Measurements from ENCODE around the gene OVOL1.
A peak's percentile ranks its signal among the peaks of the same experiment; 100 is the strongest.

OVOL1 gene

DNA sequence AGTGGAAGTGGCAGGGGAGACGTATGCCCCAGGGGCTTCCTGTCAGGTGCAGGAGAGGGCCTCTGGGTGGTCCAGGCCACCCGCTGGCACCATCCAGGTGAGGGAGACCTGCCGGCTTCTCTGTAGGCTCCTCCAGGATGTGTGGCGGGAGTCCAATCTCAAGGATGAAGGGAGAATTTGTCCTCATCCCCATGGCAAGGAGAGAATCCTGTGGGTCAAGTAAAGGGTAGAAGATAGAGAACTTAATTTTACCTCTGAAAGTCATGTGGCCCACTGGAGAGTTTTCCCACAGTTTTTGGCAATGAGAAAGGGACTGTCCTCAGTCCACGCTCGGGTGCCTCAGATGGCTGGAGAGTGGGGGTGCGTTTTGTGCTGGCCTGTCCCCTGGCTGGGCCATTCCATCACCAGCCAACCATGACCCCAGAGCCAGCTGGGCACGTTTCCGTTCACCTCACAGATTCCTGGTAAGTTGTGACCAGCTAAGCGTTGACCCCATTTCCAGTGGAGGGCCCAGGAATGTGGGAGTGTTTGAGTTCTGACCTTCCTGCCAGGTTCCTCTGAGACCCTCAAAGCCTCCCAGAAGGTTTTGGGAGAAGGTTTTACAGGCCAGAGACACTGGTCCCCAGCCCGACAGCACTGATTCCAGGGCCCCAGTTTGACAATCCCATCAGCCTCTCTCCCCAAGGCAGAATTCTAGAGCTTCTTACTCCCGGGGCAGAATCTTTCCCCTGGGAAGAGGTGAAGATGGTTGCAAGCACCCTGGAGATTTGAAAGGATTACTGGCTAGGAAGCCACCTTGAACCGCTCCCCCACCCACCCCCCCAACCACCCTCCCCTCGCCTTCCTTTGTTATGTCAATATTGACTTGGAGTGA lies 2.6 kb downstream of the OVOL1 start:
- DNase-seq: no peak
- in situ Hi-C loops (cut with MboI; ENCODE audit: low pct_unique_long_range_greater_than_20kb, low sequenced_read_pairs): no loop called here

GRCh38 chr11:65790104-65790901 lies 3.4 kb downstream of the OVOL1 start:
- DNase-seq: no peak
- in situ Hi-C loops (cut with MboI; ENCODE audit: low pct_unique_long_range_greater_than_20kb, low sequenced_read_pairs): no loop called here

- DNase-seq: no peak
- in situ Hi-C loops (cut with MboI; ENCODE audit: low pct_unique_long_range_greater_than_20kb, low sequenced_read_pairs): no loop called here
Measured at GRCh38 chr11:65790902-65791650, 4.2 kb downstream of the OVOL1 start.

DNA sequence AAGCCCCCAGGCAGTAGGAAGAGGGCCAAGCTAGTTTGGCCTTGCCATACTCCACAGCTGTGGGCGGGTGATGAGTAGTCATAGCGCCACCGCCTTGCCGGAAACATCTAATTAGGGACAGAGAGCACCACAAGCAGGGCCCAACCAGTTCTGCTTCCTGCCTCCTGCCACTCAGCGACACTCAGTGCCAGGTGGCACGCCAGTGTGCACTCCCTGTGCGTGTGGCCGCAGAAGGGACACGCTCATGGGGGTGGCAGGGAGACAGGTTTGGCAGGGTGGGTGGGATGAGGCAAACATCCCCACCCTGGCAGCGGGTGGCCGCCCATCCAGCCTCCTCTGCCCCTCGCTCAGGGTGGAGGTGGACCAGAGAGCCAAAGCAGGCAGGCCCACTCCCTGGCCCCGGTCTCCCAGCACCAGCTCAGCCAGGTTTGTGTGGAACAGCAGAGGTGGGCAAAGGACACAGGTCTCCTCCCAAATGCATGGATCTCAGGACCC lies 4.9 kb downstream of the OVOL1 start:
- DNase-seq: peak; percentile 92
- in situ Hi-C loops (cut with MboI; ENCODE audit: low pct_unique_long_range_greater_than_20kb, low sequenced_read_pairs): no loop called here

GRCh38 chr11:65792456-65792855 lies 5.6 kb downstream of the OVOL1 start:
- no peak for DNase-seq

DNA sequence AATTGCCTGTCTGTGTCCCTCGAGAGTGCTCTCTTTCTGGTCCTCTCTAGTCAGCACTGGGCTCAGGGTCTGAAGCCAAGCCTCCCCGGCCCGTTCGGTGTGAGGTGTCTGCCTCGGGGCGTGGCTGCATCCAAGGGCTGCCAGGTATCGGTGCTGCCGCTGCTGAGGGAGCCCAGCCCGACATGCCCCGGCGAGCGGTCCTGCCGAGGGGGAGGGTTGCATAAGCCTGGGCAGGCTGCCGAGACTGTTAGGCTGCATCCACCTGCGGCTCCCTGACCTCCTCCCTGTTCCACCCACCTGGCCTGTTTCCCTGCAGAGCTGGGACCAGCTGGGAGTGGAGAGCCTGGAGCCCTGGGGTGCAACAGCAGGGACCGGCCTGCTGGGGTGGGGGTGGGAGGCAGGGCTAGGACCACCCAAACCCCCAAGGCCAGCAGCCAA lies 6.3 kb downstream of the OVOL1 start:
- no peak for DNase-seq
- in situ Hi-C loops (cut with MboI; ENCODE audit: low pct_unique_long_range_greater_than_20kb, low sequenced_read_pairs): no loop called here

More at GRCh38 chr11:65792456-65792855, 5.6 kb downstream of the OVOL1 start:
- in situ Hi-C loops (cut with MboI; ENCODE audit: low pct_unique_long_range_greater_than_20kb, low sequenced_read_pairs): no loop called here

GRCh38 chr11:65793625-65794400 lies 7.0 kb downstream of the OVOL1 start:
- in situ Hi-C loops (cut with MboI; ENCODE audit: low pct_unique_long_range_greater_than_20kb, low sequenced_read_pairs): no loop called here
- no peak for DNase-seq

DNA sequence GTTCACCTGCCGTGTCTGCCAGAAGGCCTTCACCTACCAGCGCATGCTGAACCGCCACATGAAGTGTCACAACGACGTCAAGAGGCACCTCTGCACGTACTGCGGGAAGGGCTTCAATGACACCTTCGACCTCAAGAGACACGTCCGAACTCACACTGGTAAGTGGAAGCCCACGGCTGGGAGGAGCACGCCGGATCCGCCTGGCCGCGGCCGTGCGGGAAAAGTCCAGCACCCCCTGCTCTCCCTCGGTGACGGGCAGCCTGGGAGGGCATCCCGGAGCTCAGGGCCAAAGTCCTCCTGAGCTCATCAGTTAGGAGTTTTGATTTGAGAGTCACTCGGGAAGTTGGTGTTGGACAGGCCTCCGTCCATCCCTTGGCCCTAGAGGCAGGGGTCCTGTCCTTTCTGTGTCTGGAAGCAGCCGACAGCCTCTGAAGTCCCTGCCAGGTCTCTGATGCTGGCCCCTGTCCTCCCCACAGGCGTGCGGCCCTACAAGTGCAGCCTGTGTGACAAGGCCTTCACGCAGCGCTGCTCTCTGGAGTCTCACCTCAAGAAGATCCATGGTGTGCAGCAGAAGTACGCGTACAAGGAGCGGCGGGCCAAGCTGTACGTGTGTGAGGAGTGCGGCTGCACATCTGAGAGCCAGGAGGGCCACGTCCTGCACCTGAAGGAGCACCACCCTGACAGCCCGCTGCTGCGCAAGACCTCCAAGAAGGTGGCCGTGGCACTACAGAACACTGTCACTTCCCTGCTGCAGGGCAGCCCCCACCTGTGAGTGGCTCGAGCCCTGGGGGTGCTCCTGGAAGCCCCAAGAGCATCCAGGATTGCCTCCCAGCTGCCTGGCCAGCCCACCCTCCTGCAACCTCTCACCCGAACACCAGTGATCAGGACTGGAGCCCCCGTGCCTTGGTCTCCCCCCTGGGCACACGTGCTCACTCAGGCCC lies 8.0 kb downstream of the OVOL1 start:
- no peak for DNase-seq

GRCh38 chr11:65796726-65797601 lies 10.1 kb downstream of the OVOL1 start:
- no peak for DNase-seq
- in situ Hi-C loops (cut with MboI; ENCODE audit: low pct_unique_long_range_greater_than_20kb, low sequenced_read_pairs): no loop called here

More for the DNA sequence above, 8.0 kb downstream of the OVOL1 start:
- in situ Hi-C loops (cut with MboI; ENCODE audit: low pct_unique_long_range_greater_than_20kb, low sequenced_read_pairs): no loop called here

DNA sequence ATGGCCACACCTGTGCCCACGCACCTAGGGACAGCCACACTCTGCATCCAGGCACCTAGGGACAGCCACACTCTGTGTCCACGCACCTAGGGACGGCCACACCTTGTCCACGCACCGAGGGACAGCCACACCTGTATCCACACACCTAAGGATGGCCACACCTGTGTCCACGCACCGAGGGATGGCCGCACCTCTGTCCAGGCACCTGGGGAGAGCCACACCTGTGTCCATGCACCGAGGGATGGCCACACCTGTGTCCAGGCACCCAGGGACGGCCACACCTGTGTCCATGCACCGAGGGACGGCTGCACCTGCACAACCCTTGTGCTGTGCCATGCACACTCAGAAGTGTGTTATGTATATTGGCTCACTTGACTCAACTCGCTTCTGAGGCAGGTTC lies 10.8 kb downstream of the OVOL1 start:
- DNase-seq: no peak
- in situ Hi-C loops (cut with MboI; ENCODE audit: low pct_unique_long_range_greater_than_20kb, low sequenced_read_pairs): no loop called here

GRCh38 chr11:65798882-65799281 lies 12.0 kb downstream of the OVOL1 start:
- DNase-seq: no peak
- in situ Hi-C loops (cut with MboI; ENCODE audit: low pct_unique_long_range_greater_than_20kb, low sequenced_read_pairs): no loop called here

GRCh38 chr11:65801153-65801987 lies 14.5 kb downstream of the OVOL1 start:
- in situ Hi-C loops (cut with MboI; ENCODE audit: low pct_unique_long_range_greater_than_20kb, low sequenced_read_pairs): no loop called here
- DNase-seq: no peak

DNA sequence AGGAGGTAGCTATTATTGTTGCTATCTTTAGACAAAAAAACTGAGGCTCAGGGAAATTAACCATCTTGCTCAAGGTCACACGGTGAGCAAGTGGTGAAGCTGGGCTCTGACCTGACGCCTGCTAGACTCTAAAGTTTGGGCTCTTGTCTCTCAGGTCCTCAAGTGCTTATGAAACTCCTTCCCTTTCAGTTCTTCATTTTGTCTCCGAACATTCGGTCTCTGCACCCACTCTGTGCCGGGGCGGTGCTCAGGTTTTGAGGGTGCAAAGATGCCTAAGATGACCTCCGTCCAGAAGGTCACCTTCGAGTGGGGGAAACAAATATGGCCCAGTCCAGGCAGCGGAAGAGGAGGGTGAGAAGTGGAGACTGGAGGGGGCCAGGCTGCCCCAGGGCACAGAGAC lies 16.0 kb downstream of the OVOL1 start:
- in situ Hi-C loops (cut with MboI; ENCODE audit: low pct_unique_long_range_greater_than_20kb, low sequenced_read_pairs): no loop called here

DNA sequence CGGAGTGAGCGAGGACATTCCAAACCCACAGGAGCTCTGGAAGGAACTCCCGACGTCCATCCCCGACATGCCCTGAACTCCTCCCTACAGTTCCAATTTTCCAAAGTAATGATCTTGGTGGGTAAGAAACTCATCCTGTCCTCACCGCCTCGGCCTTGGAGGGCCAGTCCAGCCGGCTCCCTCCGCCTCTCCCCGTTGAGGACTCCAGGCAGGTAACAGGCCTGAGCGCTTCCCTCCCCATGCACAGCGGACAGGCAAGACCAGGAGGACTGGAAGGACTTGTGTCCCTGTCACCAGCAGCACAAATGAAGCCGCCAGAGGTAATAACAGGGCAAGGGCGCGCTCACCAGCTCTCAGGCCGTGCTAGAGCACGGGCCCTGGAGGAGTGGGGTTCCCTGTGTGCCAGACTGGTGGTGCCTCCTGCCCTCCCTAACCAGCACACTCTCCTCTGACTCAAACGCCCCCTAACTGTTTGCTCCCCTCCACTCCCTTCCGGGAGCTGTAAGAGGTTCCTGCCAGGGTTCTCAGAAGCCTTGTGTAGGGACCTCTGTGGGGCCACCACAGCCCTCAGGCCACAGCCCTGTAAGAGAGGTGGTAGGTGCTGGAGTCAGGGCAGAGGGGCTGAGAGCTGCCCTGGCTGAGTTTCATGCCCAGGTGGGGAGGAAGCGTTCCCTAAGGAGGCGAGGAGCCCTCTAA lies 17.1 kb downstream of the OVOL1 start:
- in situ Hi-C loops (cut with MboI; ENCODE audit: low pct_unique_long_range_greater_than_20kb, low sequenced_read_pairs): no loop called here
- no peak for DNase-seq

More for the DNA sequence above, 16.0 kb downstream of the OVOL1 start:
- no peak for DNase-seq

DNA sequence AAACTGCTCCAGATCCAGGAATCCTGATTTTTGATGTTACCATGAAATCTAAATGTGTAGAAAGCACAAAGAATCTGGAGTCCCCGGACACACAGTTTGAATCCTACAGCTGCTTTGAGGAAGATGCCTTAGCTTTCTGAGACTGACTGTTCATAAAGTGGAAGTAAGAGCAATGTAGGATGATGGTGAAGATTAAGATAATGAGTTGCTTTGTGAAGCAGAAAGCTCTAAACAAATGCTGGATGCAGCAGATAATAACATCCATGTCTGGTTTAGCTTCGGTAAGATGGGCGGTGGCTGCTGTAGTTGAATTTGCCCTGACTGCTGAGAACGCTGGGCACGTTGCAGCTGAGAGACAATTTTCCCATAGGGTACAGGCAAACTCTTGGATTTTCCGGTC lies 20.1 kb downstream of the OVOL1 start:
- DNase-seq: peak; percentile 20
- in situ Hi-C loops (cut with MboI; ENCODE audit: low pct_unique_long_range_greater_than_20kb, low sequenced_read_pairs): no loop called here

Measured in KBM-7 (cell line).